K562 (cell line): Measurements from ENCODE around the gene MYO9A. TPM values are rescaled to one million over a fixed set of nuclear protein-coding genes. Genes with fewer than 3 reads are reported as not detected.

Experiments
- ATAC-seq: fragments of 200-7000 bp; cut with Tn5 transposase; 3 replicates; pipeline ENCODE4 v1.9.1; 2020; ENCODE audit warnings: moderate library complexity
- BruUV-seq: library from RNA; stranded (reverse); fragments of 400-500 nt; replicated peaks from 2 replicates; lab custom pipeline; 2021; lab: Mats Ljungman, UMichigan
- CTCF ChIA-PET: fragments of 300-600 bp; formaldehyde crosslinking; extraction: SDS; loops from one replicate; lab custom pipeline; 2021; ENCODE audit warnings: low intra/inter-chr PET ratio; lab: Yijun Ruan, JAX
- POLR2A ChIA-PET: fragments of 300-600, 350-650 bp; sonication (Branson Sonifier 250); formaldehyde crosslinking; extraction: SDS; loops from one replicate; lab custom pipeline; 2021; ENCODE audit warnings: antibody characterized with exemption, inconsistent platforms; lab: Yijun Ruan, JAX
- DNase-seq, 4 experiments: peaks; one replicate each; pipeline versions ENCODE4 v3.0.0 to v3.0.0-alpha.2; 2011 to 2018; ENCODE audit warnings: low spot score in 3 of 4, mixed read lengths in 3 of 4; ENCODE audit errors: extremely low read depth in 1 of 4
- FAIRE-seq: peaks from 2 replicates; lab custom pipeline; 2011; peaks lifted over from hg19 to GRCh38; lab: Jason Lieb, UNC
- H2AFZ ChIP-seq: 2 replicates; pipeline ENCODE4 v1.6.0; 2011; ENCODE audit warnings: low read depth, low read length, control low read depth, inconsistent platforms
- H3K27ac ChIP-seq: fragments of 200-600 bp; 3 replicates; pipeline ENCODE4 v1.8.0; 2011; ENCODE audit warnings: low read depth, mild to moderate bottlenecking, control low read depth, inconsistent platforms, low read length, moderate library complexity, mixed read lengths; ENCODE audit errors: extremely low read depth
- H3K27me3 ChIP-seq, 2 experiments: fragments of 300-600 bp in 1 of 2; 2 replicates in 1 of 2; 3 replicates in 1 of 2; pipeline versions ENCODE4 v1.6.0 to v1.8.0; 2011; ENCODE audit warnings: inconsistent platforms in 2 of 2, low read length in 2 of 2, mild to moderate bottlenecking in 1 of 2, mixed read lengths in 1 of 2, moderate library complexity in 1 of 2; ENCODE audit not compliant: control insufficient read depth in 2 of 2, insufficient read depth in 2 of 2
- H3K36me3 ChIP-seq: fragments of 300-600 bp; 3 replicates; pipeline ENCODE4 v1.8.0; 2011; ENCODE audit warnings: mild to moderate bottlenecking, low read length, inconsistent platforms; ENCODE audit not compliant: control insufficient read depth, insufficient read depth
- H3K4me1 ChIP-seq, 2 experiments: fragments of 200-600 bp in 1 of 2; replicated peaks in 1 of 2; 2 replicates in 1 of 2; 3 replicates in 1 of 2; pipeline versions ENCODE4 v1.5.1 to v1.8.0; 2011; ENCODE audit warnings: inconsistent platforms in 2 of 2, low read length in 2 of 2, mild to moderate bottlenecking in 1 of 2, mixed read lengths in 1 of 2, moderate library complexity in 1 of 2; ENCODE audit not compliant: control insufficient read depth in 2 of 2, insufficient read depth in 2 of 2
- H3K4me2 ChIP-seq: 2 replicates; pipeline ENCODE4 v1.6.1; 2011; ENCODE audit warnings: low read length, control low read depth, inconsistent platforms, mixed read lengths; ENCODE audit not compliant: insufficient read depth
- H3K4me3 ChIP-seq: fragments of 200-600 bp; sonication (generic), shearing (Covaris generic); 2 replicates; pipeline ENCODE4 v1.5.1; 2016; ENCODE audit warnings: control low read depth, inconsistent platforms
- H3K79me2 ChIP-seq: fragments of 200-600 bp; 3 replicates; pipeline ENCODE4 v1.8.0; 2011; ENCODE audit warnings: low read length, inconsistent platforms; ENCODE audit not compliant: control insufficient read depth, insufficient read depth
- H3K9ac ChIP-seq, 2 experiments: 2 replicates each; pipeline versions ENCODE4 v1.6.0 to v1.6.1; 2011; ENCODE audit warnings: low read depth in 2 of 2, low read length in 2 of 2, control low read depth in 1 of 2, inconsistent platforms in 1 of 2, mild to moderate bottlenecking in 1 of 2, mixed read lengths in 1 of 2; ENCODE audit not compliant: insufficient read depth in 1 of 2
- H3K9me1 ChIP-seq: one replicate; pipeline ENCODE4 v1.6.0; 2011; ENCODE audit warnings: inconsistent platforms, mild to moderate bottlenecking, low read length, moderate library complexity; ENCODE audit not compliant: control insufficient read depth, insufficient read depth
- H3K9me3 ChIP-seq: replicated peaks from 2 replicates; pipeline ENCODE4 v1.5.1; 2011; ENCODE audit warnings: low read depth, low read length, inconsistent platforms; ENCODE audit not compliant: control insufficient read depth, insufficient read depth
- H4K20me1 ChIP-seq: replicated peaks from 2 replicates; pipeline ENCODE4 v1.6.1; 2011; ENCODE audit warnings: low read length, inconsistent platforms, mixed read lengths; ENCODE audit not compliant: control insufficient read depth, insufficient read depth
- DEAF1 ChIP-seq: fragments of 450-650 bp; formaldehyde crosslinking; IDR thresholded peaks from 2 replicates; pipeline ENCODE4 v1.4.0; 2020; ENCODE audit warnings: mild to moderate bottlenecking, moderate library complexity
- PCBP2 ChIP-seq: fragments of 200-400 bp; formaldehyde crosslinking; IDR thresholded peaks from 2 replicates; pipeline ENCODE4 v1.6.1; 2018; ENCODE audit warnings: low read length, low read depth, mild to moderate bottlenecking, moderate library complexity; ENCODE audit not compliant: poor library complexity, severe bottlenecking
- RAD21 ChIP-seq, 2 experiments: fragments of 250-450 bp in 1 of 2; fragments of 450-650 bp in 1 of 2; sonication (Bioruptor Pico) in 1 of 2; formaldehyde crosslinking in 1 of 2; IDR thresholded peaks in 1 of 2; conservative IDR thresholded peaks in 1 of 2; 2 replicates each; pipeline versions ENCODE4 v1.4.0 to v1.8.0; 2020 to 2022; ENCODE audit warnings: mild to moderate bottlenecking in 2 of 2, moderate library complexity in 1 of 2
- RB1 ChIP-seq: fragments of 450-650 bp; IDR thresholded peaks from 2 replicates; pipeline ENCODE4 v1.6.1; 2017; ENCODE audit warnings: low read depth, mild to moderate bottlenecking
- REST ChIP-seq, 2 experiments: fragments of 450-650 bp; formaldehyde crosslinking in 1 of 2; IDR thresholded peaks; 2 replicates each; pipeline versions ENCODE4 v1.4.0 to v1.6.1; 2014 to 2020; ENCODE audit warnings: mild to moderate bottlenecking in 2 of 2, borderline replicate concordance in 1 of 2, low read depth in 1 of 2
- SPI1 ChIP-seq: IDR thresholded peaks from 2 replicates; pipeline ENCODE4 v1.6.1; 2011; ENCODE audit warnings: low read depth, low read length, control low read depth, borderline replicate concordance
- ZBTB33 ChIP-seq: sonication (generic); formaldehyde crosslinking; IDR thresholded peaks from 2 replicates; pipeline ENCODE4 v1.8.1; 2023; ENCODE audit warnings: mild to moderate bottlenecking, missing genetic modification reagents
- WGBS: fragments of 100-300 bp; shearing (Covaris generic); methylation state at CpG from one replicate; pipeline ENCODE4 v1.1.6; 2016; ENCODE audit warnings: low coverage, mixed read lengths; ENCODE audit not compliant: insufficient coverage; ENCODE audit errors: missing lambda C conversion rate; 5-methylcytosine and 5-hydroxymethylcytosine counted together
- in situ Hi-C: fragments of 300-500 bp; cut with MboI; formaldehyde crosslinking; loops from 4 replicates; pipeline ENCODE4 v1.15.0; 2018; ENCODE audit warnings: inconsistent platforms, mixed read lengths
- intact Hi-C: fragments of 100-400 bp; cut with micrococcal nuclease; formaldehyde crosslinking; loops from 2 replicates; pipeline ENCODE4 v1.14.2; 2022
- polyA plus RNA-seq, 8 experiments: library from polyadenylated mRNA; depleted of rRNA in 4 of 8; stranded (reverse) in 5 of 8; unstranded in 3 of 8; fragments of >200 nt; fragmentation: Nextera tagmentation in 2 of 8; fragmentation: Illumina TruSeq in 1 of 8; extraction: Ambion mirVana in 2 of 8; extraction: Trizol in 1 of 8; gene quantifications; 2 replicates each; pipeline versions ENCODE4 v1.2.1 to v1.2.3, GENCODE V29; 2011 to 2014; ENCODE audit warnings: inconsistent platforms in 1 of 8, missing spikeins in 1 of 8
- total RNA-seq, 7 experiments: library from RNA; depleted of rRNA in 6 of 7; stranded (reverse); fragments of >200 nt in 6 of 7; fragmentation: Illumina TruSeq in 2 of 7; extraction: Trizol in 2 of 7; gene quantifications; 2 replicates each; pipeline versions ENCODE4 v1.2.1 to v1.2.3, GENCODE V29; 2011 to 2021; ENCODE audit warnings: low replicate concordance in 1 of 7

Gene MYO9A
- total and polyA plus RNA-seq, 9 of the 15 experiments (the other 6 are each of a cell fraction or from before 2014, with no cell fraction given), result 1.9 to 15.4 (median 5.8) TPM

DNA sequence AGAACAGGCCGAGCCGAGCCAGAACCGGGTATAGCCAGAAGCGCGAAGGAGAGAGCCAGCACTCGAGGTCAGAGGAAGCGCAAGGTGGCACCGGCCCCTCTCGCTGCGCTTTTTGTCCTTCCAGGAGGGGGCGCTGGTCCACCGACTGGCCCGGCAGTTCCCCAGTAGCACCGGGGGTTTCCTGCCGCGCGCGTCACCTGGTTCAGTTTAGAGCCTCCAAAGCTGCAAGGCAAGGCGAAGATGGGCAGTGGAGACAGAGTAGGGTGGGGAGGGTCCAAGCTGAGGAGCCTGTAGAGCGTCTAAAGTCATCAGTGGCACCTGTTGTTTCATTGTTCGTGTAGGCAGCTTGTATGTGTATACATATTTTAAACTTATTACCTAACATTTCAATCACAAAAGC, 315.2 kb downstream of the MYO9A start:
- ChIA-PET CTCF (interaction anchor here (0.6 to 2.1 kb wide), 2 partner anchors 266 to 353 kb away, joined by 3 to 14 read pairs; no protein-coding TSS in a partner anchor), POLR2A (interaction anchor here (0.9 kb wide), 1 partner anchor 18 kb away, joined by 6 read pairs; no protein-coding TSS in a partner anchor)
- BruUV-seq, result no TSS peak
- 7% methylated on average over 15 of the region's 21 CpGs for WGBS
- H3K4me1 ChIP-seq, result peaks cover 0 to 13% of the 10 kb centered on the region in 2 experiments; a peak in 2 of 5 replicates
- in situ Hi-C loops, result loop anchor here (5.0 kb wide), 1 partner anchor 55 kb away; no protein-coding TSS in a partner anchor
- no peak overlapping the region for H3K27ac ChIP-seq
- H3K9me3 ChIP-seq, result no peaks in the 10 kb centered on the region
- intact Hi-C loops, result loop anchor here (1.0 to 10.0 kb wide), 3 partner anchors 354 to 418 kb away; no protein-coding TSS in a partner anchor
- no peaks in the 10 kb centered on the region for H3K9me1 ChIP-seq
- DNase-seq (peak; percentile 49 to 65 (median 62)), FAIRE-seq (peak; percentile 69), ATAC-seq (peak; percentile 88)
- H3K9ac ChIP-seq, result no peak overlapping the region
- no peaks in the 10 kb centered on the region for H3K79me2 ChIP-seq
- no peak overlapping the region for H3K4me3 ChIP-seq
- peaks cover 12 to 40% of the 10 kb centered on the region in 2 experiments; a peak in 4 of 5 replicates for H3K27me3 ChIP-seq
- H3K36me3 ChIP-seq, result no peaks in the 10 kb centered on the region
- H4K20me1 ChIP-seq, result no peaks in the 10 kb centered on the region; the same call in none of the 2 replicates
- no peak overlapping the region for H2AFZ ChIP-seq
- H3K4me2 ChIP-seq, result no peak overlapping the region
- peak; percentile 11; the same call in 1 of the 2 replicates for TF ChIP-seq SPI1
- peak; percentile 37 to 73; a peak in 3 of 4 replicates for TF ChIP-seq RAD21 (CRISPR knock-in tag; conservative IDR thresholded peaks at IDR 0.05 in 1 of 2, IDR thresholded peaks at IDR 0.05 in 1 of 2)
- TF ChIP-seq REST (IDR thresholded peaks at IDR 0.05; ENCODE audit: borderline replicate concordance), result peak; percentile 61
- no peak for TF ChIP-seq REST (CRISPR knock-in tag; IDR thresholded peaks at IDR 0.05; ENCODE audit: low read depth)
- TF ChIP-seq RB1, result peak; percentile 33; the same call in 1 of the 2 replicates
- TF ChIP-seq DEAF1 (CRISPR knock-in tag), result 0 out of 2 replicates have a peak, but pooled peaks have one; percentile 14
- no peak for TF ChIP-seq PCBP2
- TF ChIP-seq ZBTB33, result 0 out of 2 replicates have a peak, but pooled peaks have one; percentile 30
